GM21786 (cell line): ENCODE results near the gene TNFAIP8L1.
"Not testable (repeated sequence)": the region's sequence is repeated elsewhere in the genome, so short reads cannot be mapped to it uniquely, and the experiment has no call there.

Experiments
- ATAC-seq: cut with Tn5 transposase; IDR thresholded peaks from one replicate; pipeline ENCODE4 v1.9.1; 2021; ENCODE audit not compliant: unreplicated experiment

TNFAIP8L1 gene

GRCh38 chr19:4638828-4639530 lies at the start of gene TNFAIP8L1:
Gene TNFAIP8L1, plus strand, starts transcription at chr19:4639516. Its CDS starts 12,354 bp downstream, at chr19:4651870.
- ATAC-seq, result peak; percentile 76

DNA sequence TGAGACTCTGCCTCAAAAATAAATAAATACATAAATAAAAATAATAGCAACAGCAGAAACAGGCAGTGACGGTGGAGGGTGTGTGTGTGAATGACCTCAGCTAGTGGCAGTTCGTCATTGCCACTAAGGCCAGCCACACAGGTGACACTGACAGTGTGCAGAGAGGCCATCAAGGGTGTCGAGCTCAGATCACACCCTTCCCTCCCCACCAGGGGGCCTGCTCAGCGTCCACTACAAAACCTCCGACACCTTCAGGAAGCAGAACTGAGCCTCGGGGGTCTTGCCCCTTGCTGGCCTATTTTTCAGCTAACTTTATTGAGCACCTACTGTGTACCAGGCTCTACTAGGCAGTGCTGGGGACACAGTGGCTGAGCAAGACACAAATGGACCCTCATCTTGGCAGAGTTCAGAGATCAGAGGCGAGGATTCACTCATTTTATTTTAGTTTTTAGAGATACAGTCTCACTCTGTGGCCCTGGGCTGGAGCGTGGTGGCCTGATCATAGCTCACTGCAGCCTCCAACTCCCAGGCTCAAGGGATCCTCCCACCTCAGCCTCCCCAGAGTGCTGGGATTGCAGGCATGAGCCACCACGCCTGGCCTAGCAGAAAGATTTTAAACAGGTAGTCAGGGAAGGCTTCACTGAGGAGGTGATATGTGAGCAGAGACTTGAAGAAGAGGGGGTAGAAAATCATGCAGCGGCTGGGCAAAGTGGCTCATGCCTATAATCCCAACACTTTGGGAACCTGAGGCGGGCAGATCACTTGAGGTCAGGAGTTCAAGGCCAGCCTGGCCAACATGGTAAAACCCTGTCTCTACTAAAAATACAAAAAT lies 49.5 kb upstream of the TNFAIP8L1 start:
- ATAC-seq, result no peak

- ATAC-seq, result no peak
These were observed 48.8 kb upstream of the TNFAIP8L1 start for GRCh38 chr19:4590559-4590958.

GRCh38 chr19:4591320-4591719 lies 48.0 kb upstream of the TNFAIP8L1 start:
- no peak for ATAC-seq

GRCh38 chr19:4592445-4592844 lies 46.9 kb upstream of the TNFAIP8L1 start:
- no peak for ATAC-seq

GRCh38 chr19:4593409-4593851 lies 45.9 kb upstream of the TNFAIP8L1 start:
- no peak for ATAC-seq

DNA sequence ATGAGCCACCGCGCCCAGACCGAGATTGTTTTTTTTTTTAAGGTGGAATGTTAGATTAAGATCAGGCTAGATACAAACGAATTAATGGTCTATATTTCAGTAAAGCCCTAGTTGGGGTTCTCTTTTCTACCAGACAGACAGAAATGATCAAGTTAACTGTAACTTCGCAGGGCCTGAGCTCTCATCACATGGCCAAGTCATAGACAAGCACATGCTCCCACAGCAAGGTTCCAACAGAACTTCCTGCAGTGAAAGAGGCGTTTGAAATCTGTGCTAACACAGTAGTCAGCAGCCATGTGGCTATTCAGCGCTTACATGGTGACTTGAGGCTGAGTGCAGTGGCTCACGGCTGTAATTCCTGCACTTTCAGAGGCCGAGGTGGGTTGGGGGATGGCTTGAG lies 45.1 kb upstream of the TNFAIP8L1 start:
- no peak for ATAC-seq

DNA sequence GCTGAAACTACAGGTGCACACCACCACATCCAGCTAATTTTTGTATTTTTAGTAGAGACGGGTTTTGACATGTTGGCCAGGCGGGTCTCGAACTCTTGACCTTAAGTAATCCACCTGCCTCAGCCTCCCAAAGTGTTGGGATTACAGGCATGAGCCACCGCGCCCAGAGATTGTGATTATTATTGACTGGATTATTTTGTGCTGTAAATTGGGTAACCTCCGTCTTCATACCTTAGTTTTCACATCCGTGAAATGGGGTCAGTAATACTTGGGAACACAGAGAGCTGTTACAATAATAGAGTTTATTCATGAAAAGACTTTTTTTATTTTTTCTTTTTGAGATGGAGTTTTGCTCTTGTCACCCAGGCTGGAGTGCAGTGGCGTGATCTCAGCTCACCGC lies 44.2 kb upstream of the TNFAIP8L1 start:
- not testable (repeated sequence) for ATAC-seq

- ATAC-seq, result no peak
These were observed 43.0 kb upstream of the TNFAIP8L1 start for GRCh38 chr19:4596033-4596904.

DNA sequence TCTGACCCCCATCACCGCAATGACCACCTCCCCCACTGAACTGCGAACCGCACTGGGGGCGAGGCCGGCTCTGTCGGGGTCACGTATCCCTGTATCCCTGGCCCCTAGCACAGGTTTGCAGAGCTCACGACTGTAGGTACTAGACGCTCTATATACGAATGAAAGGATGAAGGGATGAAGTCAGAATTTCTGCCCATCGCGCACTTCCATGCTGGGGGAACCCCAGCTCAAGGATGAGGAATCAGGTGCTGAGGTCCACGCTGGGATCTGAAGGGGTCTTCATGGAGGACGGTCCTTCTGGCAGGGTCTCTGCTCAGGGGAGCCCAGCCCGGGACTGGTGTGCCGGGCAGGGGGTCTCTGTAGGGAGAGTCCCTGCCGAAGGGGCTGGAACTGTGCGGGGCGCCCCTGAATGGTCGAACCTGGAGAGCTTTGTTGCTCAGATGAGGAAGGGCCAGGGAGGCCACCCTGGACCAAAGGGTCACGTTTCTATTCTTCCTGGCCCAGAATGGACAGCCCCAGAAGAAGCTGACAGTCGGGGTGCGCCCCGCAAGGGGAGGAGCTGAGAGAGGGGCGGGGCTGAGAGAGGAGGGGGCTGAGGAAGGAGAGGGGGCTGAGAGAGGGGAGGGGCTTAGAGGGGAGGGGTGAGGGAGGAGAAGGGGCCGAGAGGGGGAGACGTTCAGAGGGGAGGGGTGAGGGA lies 41.9 kb upstream of the TNFAIP8L1 start:
- no peak for ATAC-seq

GRCh38 chr19:4597975-4598671 lies 41.2 kb upstream of the TNFAIP8L1 start:
- no peak for ATAC-seq

GRCh38 chr19:4598712-4599111 lies 40.6 kb upstream of the TNFAIP8L1 start:
- no peak for ATAC-seq

DNA sequence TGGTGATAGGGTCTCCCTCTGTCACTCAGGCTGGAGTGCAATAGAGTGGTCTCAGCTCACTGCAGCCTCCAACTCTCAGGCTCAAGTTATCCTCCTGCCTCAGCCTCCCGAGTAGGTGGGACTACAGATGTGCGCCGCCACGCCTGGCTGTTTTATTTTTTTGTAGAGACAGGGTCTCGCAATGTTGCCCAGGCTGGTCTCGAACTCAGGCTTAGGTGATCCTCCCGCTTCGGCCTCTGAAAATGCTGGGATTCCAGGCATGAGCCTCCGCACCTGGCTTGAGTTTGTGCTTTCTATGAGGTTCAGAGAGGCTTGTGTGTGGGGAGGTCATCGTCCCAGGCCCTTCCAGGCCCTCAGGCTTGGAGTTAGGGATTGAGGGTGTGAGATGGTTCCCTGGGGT lies 39.2 kb upstream of the TNFAIP8L1 start:
- no peak for ATAC-seq

GRCh38 chr19:4600893-4601292 lies 38.4 kb upstream of the TNFAIP8L1 start:
- no peak for ATAC-seq

DNA sequence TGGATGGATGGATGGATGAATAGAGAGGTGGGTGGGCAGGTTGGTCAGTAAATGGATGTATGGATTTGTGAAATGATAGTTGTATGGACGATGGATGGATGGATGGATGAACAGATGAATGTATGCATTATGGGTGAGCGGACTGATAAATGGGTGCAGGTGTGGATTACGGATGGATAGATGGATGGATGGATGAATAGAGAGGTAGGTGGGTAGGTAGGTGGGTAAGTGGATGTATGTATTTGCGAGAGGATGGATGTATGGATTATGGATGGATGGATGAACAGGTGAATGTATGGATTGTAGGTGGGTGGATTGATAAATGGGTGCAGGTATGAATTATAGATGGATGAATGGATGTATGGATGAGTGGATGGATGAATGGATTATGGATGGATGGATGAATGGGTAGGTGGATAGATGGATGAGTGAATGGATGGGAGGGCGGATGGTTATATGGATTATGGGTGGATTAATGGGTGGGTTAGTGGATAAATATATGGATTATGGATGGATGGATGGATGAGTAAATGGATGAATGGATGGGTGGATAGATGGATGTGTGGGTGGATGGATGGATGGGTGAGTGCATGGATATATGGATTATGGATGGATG lies 37.0 kb upstream of the TNFAIP8L1 start:
- no peak for ATAC-seq

DNA sequence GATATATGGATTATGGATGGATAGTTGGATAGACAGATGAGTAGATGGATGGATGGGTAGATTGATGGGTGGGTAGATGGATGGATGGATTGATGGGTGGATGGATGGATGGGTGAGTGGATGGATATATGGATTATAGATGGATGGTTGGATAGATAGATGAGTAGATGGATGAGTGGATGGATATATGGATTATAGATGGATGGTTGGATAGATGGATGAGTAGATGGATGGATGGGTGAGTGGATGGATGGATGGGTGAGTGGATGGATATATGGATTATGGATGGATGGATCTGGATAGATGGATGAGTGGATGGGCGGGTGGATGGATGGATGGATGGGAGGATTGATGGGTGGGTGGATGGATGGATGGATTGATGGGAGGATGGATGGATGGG lies 36.4 kb upstream of the TNFAIP8L1 start:
- no peak for ATAC-seq

DNA sequence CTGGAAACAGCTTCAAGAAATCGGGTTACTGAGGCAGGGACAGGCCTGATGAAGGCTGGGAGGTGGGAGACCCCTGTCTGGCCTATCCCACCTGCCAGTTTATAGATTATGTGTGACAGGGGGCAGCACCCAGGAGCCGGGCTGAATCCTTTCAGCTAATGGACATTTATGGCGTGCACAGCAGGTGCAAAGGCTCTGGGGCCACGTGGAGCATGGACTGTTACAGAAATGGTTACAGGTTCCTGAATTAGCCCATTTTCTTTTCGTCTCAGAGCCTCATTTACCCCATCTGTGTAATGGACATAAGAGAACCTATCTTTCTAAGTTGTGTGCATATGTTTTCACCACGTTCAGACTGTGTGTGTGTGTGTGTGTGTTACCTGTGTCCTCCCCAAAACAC lies 34.4 kb upstream of the TNFAIP8L1 start:
- no peak for ATAC-seq

DNA sequence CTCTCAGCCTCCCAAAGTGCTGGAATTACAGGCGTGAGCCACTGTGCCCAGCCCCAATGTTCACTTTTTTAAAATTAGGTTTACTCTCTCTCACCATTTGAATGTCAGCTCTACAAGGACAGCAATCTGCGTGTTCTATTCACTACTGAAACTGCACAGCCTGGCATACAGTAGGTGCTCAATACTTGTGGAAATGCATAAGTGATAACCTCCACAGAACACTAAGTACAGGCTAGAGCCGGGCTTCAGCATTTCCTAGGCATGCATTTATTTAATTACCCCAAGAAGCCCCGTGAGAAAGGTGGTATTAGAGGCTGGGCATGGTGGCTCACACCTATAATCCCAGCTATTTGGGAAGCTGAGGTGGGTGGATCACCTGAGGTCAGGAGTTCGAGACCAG lies 33.1 kb upstream of the TNFAIP8L1 start:
- no peak for ATAC-seq

DNA sequence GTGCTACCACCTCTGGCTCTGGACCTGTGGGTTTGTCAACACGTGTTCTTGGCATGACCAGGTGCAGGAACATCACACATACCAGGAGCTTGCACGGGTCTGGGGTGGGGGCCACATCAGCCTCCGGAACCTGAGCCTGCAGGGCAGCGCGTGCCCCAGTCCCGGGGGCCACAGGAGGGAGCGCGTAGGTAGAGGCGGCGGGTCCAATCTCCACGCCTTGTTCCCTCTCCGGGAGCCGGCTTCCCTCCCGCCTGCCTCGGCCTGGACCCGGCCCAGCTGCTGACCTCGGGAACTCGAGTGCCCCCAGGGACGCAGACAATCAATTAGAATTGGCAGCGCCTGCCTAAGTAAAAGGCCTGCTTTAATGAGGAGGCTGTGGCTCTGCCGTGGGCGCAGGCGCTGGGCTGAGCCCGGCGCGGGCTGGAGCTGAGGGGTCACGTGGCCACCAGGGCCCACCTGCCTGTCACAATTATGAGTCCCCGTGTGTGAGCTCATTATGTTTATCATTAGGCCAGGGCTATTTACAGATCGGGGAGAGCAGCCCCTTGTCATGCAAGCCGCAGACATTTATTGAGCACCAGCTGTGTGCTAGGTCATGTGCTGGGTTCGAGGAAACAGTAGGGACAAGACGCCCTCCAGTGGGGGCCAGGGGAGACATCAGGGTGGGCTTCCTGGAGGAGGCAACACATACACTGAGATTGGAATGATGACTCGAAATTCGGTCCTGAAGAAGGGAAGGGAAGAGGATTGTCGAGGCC lies 32.2 kb upstream of the TNFAIP8L1 start:
- no peak for ATAC-seq
